Large intestine (tissue), 3 donors: ENCODE results near the gene SUCLG1. TPM values are rescaled to one million over a fixed set of nuclear protein-coding genes. Genes with fewer than 3 reads are reported as not detected.

Experiments used
- DNase-seq, 2 donors: peaks; one replicate each; pipeline versions ENCODE4 v3.0.0 to v3.0.0-alpha.2; 2013
- H3K27ac ChIP-seq: one replicate; pipeline ENCODE4 v1.5.1; 2013; ENCODE audit warnings: low read length
- H3K27me3 ChIP-seq: 2 replicates; pipeline ENCODE4 v1.6.1; 2013; ENCODE audit warnings: low read length; ENCODE audit not compliant: control insufficient read depth, insufficient read depth
- H3K36me3 ChIP-seq: 2 replicates; pipeline ENCODE4 v1.6.1; 2013; ENCODE audit warnings: low read length; ENCODE audit not compliant: control insufficient read depth, insufficient read depth
- H3K4me1 ChIP-seq: one replicate; pipeline ENCODE4 v1.6.1; 2013; ENCODE audit warnings: low read length; ENCODE audit not compliant: control insufficient read depth, insufficient read depth
- H3K4me3 ChIP-seq: one replicate; pipeline ENCODE4 v1.5.1; 2013; ENCODE audit warnings: low read length
- H3K9me3 ChIP-seq: one replicate; pipeline ENCODE4 v1.6.1; 2013; ENCODE audit warnings: mild to moderate bottlenecking, low read depth, low read length, moderate library complexity; ENCODE audit not compliant: control insufficient read depth
- WGBS: methylation state at CpG from one replicate; pipeline ENCODE4 v1.1.5; 2013; ENCODE audit warnings: low lambda C conversion rate; ENCODE audit not compliant: insufficient coverage; 5-methylcytosine and 5-hydroxymethylcytosine counted together
- polyA plus RNA-seq: library from polyadenylated mRNA; unstranded; fragments of 120-200 nt; gene quantifications from one replicate; pipeline ENCODE4 v1.2.1, GENCODE V29; 2013

SUCLG1 gene
- polyA plus RNA-seq, 1 donor: 273 TPM

GRCh38 chr2:84491741-84492140, 32.7 kb upstream of the SUCLG1 start:
- no peak overlapping the region for H3K4me3 ChIP-seq
- H3K27me3 ChIP-seq: no peaks in the 10 kb centered on the region
- H3K27ac ChIP-seq: no peak overlapping the region
- H3K36me3 ChIP-seq: no peaks in the 10 kb centered on the region
- no CpG with 5 or more reads among the region's 6 CpGs for WGBS
- peaks cover 22% of the 10 kb centered on the region for H3K4me1 ChIP-seq
- no peak for DNase-seq
- no peaks in the 10 kb centered on the region for H3K9me3 ChIP-seq

- H3K27me3 ChIP-seq: no peaks in the 10 kb centered on the region
- no peak overlapping the region for H3K4me3 ChIP-seq
- peaks cover 23% of the 10 kb centered on the region for H3K4me1 ChIP-seq
- 29% methylated on average over 1 of the region's 2 CpGs for WGBS
- no peak for DNase-seq
- no peaks in the 10 kb centered on the region for H3K9me3 ChIP-seq
- H3K27ac ChIP-seq: no peak overlapping the region
- H3K36me3 ChIP-seq: no peaks in the 10 kb centered on the region
Observed at GRCh38 chr2:84491256-84491655, 32.2 kb upstream of the SUCLG1 start.

GRCh38 chr2:84487298-84487996, 28.4 kb upstream of the SUCLG1 start:
- peak; percentile 38 to 69 for DNase-seq
- Histone ChIP-seq H3K4me1 (peaks cover 35% of the 10 kb centered on the region), H3K4me3 (no peak overlapping the region), H3K27me3 (no peaks in the 10 kb centered on the region), H3K36me3 (no peaks in the 10 kb centered on the region), H3K27ac (peak overlapping the region; percentile 76), H3K9me3 (no peaks in the 10 kb centered on the region)
- 17% methylated on average over 1 of the region's 3 CpGs for WGBS

DNA sequence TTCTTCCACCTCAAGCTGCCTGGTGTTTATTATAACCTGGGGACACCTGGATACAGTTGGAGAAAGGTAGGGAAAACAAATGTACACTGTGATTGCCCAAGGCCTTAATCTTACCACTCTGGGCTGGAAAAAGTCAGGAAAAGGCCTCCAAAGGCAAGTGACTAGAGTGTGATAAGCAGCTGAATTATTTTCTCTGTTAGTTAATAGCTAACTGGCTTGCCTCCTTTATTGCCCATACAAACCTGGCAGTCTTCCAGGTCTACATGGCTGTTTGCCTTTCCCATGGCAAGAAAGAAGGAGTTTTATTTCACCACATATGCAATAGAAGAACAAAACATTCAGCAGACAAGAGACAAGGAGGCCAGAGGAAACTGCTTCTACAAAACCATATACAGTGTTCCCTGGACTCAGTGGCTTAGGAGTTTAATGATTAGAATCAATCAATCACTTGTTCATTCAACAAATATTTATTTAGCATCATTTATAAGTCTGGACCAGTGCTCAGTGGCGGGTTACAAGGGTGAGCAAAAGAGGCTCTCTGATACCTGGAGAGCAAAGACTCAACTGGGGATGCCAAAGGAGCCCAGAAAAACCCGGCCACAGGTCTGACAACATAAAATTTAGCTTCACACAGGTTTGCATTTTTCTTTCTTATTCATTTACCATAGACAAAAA, 27.5 kb upstream of the SUCLG1 start:
- no CpG with 5 or more reads among the region's 2 CpGs for WGBS
- peak overlapping the region; percentile 79 for H3K27ac ChIP-seq
- peaks cover 35% of the 10 kb centered on the region for H3K4me1 ChIP-seq
- H3K36me3 ChIP-seq: no peaks in the 10 kb centered on the region
- no peak overlapping the region for H3K4me3 ChIP-seq
- no peaks in the 10 kb centered on the region for H3K9me3 ChIP-seq
- no peaks in the 10 kb centered on the region for H3K27me3 ChIP-seq
- peak; percentile 92 to 98 for DNase-seq

DNA sequence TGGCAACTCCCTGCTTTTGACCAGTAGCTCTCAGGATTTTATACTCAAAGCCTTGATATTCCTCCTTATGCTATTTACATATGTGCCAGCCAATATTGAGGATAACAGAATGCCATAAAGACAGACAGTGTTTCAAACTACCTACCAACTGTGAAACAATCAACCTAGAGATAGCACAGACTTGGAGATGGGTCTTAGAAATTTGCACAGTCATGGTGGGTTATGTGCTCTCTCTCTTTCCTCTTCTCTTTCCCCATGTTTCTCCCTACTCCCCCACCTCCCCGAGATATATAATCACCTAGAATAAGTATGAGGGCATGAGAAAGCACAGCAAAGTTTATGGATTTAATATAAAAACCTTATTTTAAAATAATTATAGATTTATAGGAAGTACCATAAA, 24.2 kb upstream of the SUCLG1 start:
- Histone ChIP-seq H3K4me1 (peaks cover 26% of the 10 kb centered on the region), H3K27ac (no peak overlapping the region), H3K27me3 (no peaks in the 10 kb centered on the region), H3K9me3 (no peaks in the 10 kb centered on the region), H3K36me3 (no peaks in the 10 kb centered on the region), H3K4me3 (no peak overlapping the region)
- DNase-seq: no peak
- no CpG with 5 or more reads among the region's 1 CpG for WGBS

DNA sequence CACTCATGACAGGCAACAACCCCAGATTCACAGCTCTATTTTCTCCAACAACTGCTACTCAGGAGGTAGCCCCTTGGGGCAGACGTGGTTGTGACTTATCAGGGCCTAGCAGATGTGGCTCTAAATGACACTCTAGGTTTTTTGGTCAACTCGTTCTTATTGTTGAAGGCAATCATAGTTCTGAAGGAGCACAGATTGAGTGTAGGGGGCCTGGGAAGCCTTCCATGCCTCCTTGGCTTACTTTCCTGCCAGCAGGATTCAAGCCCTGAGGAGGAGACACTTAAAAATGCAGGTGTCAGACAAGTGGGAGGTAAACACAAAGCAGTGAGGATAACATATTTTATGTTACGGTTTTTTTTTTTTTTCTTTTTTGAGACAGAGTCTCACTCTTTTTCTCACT, 23.5 kb upstream of the SUCLG1 start:
- Histone ChIP-seq H3K4me3 (no peak overlapping the region), H3K27me3 (no peaks in the 10 kb centered on the region), H3K4me1 (peaks cover 22% of the 10 kb centered on the region), H3K27ac (no peak overlapping the region), H3K9me3 (peaks cover 2% of the 10 kb centered on the region), H3K36me3 (no peaks in the 10 kb centered on the region)
- DNase-seq: no peak
- WGBS: 86% methylated on average over 1 of the region's 3 CpGs

DNA sequence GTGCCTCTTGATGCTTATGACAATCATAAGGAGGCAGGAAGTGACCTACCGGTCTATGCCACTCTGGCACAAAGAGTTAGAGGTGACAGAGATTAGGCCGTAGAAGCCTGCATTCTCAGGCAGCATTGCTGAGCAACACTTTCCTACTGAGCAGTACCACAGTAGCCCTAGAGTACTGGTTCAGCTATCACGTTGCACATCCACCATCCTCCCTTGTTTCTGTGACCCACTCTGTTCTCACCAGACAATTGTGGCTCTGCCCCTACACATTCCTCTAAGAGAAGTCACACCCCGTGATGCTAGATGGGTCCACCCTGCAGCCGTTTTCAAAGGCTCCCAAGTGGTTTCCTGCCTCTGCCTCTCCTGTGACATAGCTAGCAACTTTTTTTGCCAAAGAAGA, 22.6 kb upstream of the SUCLG1 start:
- no CpG with 5 or more reads among the region's 5 CpGs for WGBS
- Histone ChIP-seq H3K27me3 (no peaks in the 10 kb centered on the region), H3K36me3 (no peaks in the 10 kb centered on the region), H3K4me1 (peaks cover 13% of the 10 kb centered on the region), H3K9me3 (peaks cover 9% of the 10 kb centered on the region), H3K27ac (no peak overlapping the region), H3K4me3 (no peak overlapping the region)
- DNase-seq: no peak

- DNase-seq: no peak
- H3K4me3 ChIP-seq: no peak overlapping the region
- no CpG with 5 or more reads among the region's 3 CpGs for WGBS
Observed at GRCh38 chr2:84478867-84479266, 19.8 kb upstream of the SUCLG1 start.

GRCh38 chr2:84477886-84478285, 18.8 kb upstream of the SUCLG1 start:
- WGBS: no CpG with 5 or more reads among the region's 1 CpG
- no peak for DNase-seq

More at GRCh38 chr2:84478867-84479266, 19.8 kb upstream of the SUCLG1 start:
- Histone ChIP-seq H3K27ac (no peak overlapping the region), H3K27me3 (no peaks in the 10 kb centered on the region), H3K36me3 (no peaks in the 10 kb centered on the region), H3K4me1 (no peaks in the 10 kb centered on the region), H3K9me3 (peaks cover 10% of the 10 kb centered on the region)

GRCh38 chr2:84474176-84474575, 15.1 kb upstream of the SUCLG1 start:
- no peak for DNase-seq
- no peak overlapping the region for H3K27ac ChIP-seq

More at GRCh38 chr2:84477886-84478285, 18.8 kb upstream of the SUCLG1 start:
- H3K9me3 ChIP-seq: peaks cover 10% of the 10 kb centered on the region
- H3K36me3 ChIP-seq: no peaks in the 10 kb centered on the region
- H3K4me1 ChIP-seq: no peaks in the 10 kb centered on the region
- H3K27me3 ChIP-seq: no peaks in the 10 kb centered on the region
- no peak overlapping the region for H3K27ac ChIP-seq
- no peak overlapping the region for H3K4me3 ChIP-seq

More at GRCh38 chr2:84474176-84474575, 15.1 kb upstream of the SUCLG1 start:
- Histone ChIP-seq H3K4me3 (no peak overlapping the region), H3K9me3 (peaks cover 14% of the 10 kb centered on the region), H3K4me1 (no peaks in the 10 kb centered on the region), H3K27me3 (no peaks in the 10 kb centered on the region), H3K36me3 (no peaks in the 10 kb centered on the region)
- no CpG with 5 or more reads among the region's 4 CpGs for WGBS
